CD1c-positive myeloid dendritic cell (primary cell): Measurements from ENCODE around the gene SYPL2.
"Not testable (repeated sequence)": the region's sequence is repeated elsewhere in the genome, so short reads cannot be mapped to it uniquely, and the experiment has no call there.

Source experiments
- DNase-seq: peaks from one replicate; pipeline ENCODE4 v3.0.0-alpha.2; 2016; ENCODE audit errors: extremely low spot score

The SYPL2 gene

DNA sequence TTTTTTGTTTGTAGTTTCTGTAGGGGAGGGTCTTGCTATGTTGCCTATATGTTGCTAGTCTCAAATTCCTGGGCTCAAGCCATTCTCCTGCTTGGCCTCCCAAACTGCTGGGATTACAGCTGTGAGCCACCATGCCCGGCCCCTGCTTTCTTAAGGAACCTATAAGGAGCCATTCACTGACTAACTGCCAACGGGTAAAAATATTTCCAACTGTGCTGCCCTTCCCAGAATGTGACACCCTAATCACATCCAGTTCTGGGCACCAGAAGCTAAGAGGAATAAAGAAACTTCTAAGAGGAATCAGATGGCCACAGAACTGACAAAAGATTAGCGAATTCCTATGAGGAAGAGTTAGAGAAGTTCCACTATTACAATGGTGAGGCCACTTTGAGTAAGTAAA is 6.4 kb downstream of the SYPL2 start:
- no peak for DNase-seq

DNA sequence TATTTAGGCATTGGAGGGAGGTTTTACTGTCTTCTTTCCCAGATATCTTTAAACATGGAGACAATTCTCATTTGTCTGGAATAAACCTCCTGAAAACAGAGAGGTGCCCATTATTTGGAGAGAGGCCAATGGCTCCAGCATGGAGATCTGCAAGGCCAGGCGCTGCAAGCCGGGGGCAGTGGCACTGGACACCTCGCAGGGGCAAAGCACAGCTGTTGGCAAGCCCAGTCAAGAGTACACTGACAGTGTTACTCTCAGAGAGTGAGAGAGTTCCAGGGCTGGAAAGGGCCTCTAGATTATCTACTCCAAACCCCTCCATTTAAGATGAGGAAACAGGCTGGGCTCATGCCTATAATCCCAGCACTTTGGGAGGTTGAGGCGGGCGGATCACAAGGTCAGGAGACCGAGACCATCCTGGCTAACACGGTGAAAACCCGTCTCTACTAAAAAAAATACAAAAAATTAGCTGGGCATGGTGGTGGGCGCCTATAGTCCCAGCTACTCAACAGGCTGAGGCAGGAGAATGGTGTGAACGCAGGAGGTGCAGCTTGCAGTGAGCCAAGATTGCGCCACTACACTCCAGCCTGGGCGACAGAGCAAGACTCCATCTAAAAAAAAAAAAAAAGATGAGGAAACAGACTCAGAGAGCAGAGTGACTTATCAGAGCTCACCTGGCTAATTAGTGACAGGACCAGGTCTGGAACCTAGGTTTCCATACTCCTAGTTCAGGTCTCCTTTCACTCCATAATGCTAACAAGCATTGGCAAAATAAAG is 7.1 kb downstream of the SYPL2 start:
- not testable (repeated sequence) for DNase-seq

DNA sequence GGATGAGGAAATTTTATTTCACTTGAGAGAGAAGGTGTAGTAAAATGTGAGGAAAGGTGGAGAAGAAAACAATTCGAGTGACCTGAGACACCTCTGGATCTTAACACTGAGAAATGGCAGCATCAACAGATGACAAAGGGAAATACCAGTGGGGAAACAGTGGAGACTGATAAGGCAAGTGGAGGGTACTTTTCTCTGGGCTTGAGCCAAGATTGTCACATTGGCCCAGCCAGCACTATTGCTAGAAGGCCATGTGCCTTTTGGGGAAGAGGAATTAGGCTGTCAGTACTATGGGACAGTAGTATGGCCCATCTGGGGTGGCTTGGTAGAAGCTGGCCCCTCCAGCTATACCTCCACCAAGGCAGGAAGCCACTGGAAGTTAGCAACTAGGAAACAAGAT is 8.4 kb downstream of the SYPL2 start:
- no peak for DNase-seq

DNA sequence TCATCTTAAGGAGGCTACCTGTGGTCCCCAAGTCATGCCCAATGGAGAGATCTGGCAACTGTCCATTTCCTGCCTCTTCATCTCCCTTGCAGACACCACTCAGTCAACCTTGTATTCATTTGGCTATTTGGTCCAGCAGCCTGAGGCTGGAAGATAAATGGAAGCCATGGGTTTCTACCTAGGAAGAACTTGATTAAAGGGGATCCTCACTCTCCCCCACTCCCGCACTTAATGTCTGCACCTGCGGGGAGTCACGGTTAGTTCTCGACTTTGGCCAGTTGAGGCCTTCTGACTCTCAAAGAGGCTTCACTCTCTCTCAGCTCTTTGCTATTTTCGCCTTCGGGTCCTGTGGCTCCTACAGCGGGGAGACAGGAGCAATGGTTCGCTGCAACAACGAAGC is 8.9 kb downstream of the SYPL2 start:
- DNase-seq = no peak

DNA sequence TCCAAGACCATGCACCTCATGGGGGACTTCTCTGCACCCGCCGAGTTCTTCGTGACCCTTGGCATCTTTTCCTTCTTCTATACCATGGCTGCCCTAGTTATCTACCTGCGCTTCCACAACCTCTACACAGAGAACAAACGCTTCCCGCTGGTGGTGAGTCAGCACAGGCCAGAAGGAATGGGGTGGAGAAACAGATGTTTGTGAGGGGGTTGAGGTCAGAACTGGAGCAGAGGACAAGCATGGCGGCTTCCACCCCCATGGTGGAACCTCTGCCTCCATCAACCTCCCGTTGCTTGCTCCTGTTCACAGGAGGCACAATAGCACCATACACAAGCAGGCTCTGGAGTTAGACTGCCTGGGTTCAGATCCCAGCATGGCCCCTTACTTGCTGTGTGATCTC is 10.5 kb downstream of the SYPL2 start:
- no peak for DNase-seq

DNA sequence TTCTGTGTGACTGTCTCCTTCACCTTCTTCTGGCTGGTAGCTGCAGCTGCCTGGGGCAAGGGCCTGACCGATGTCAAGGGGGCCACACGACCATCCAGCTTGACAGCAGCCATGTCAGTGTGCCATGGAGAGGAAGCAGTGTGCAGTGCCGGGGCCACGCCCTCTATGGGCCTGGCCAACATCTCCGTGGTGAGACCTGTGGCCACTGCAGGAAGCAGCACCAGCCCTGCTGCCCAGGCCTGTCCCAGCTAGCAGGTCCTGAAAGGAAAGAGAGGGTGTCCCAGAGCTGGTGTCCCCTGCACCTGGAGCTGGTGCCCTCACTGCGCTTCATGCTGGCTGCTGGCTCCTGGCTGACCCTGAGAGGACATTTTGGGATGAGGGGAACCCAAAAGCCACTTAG is 11.5 kb downstream of the SYPL2 start:
- no peak for DNase-seq

DNA sequence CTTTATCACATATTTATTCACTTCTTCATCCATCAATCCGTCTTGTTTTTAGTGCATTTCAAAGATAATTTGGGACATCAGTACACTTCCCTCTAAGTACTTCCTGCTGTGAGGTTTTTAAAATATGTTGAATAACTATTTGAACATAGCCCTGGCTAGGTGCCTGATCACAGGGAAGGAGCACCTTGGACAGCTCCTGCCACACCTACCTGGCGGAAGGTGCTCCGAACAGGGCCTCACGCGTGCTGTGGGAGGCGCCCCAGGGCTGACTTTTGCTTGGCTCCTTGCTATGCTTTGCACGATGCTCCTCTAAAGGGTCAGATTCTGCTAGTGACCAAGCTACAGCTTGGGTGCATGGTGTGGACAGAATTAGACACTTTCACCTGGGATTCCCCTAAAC is 12.5 kb downstream of the SYPL2 start:
- no peak for DNase-seq

DNA sequence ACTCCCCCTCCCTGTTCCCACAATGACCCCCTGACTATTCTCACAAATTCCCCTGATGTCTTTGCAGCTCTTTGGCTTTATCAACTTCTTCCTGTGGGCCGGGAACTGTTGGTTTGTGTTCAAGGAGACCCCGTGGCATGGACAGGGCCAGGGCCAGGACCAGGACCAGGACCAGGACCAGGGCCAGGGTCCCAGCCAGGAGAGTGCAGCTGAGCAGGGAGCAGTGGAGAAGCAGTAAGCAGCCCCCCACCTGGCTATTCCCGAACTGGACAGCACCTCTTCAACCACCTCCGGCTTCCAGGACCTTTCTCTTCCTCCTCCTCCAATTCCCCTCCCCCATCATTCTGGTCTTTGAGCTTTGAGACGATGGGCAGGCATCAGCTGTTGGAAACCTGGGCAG is 13.0 kb downstream of the SYPL2 start:
- no peak for DNase-seq

DNA sequence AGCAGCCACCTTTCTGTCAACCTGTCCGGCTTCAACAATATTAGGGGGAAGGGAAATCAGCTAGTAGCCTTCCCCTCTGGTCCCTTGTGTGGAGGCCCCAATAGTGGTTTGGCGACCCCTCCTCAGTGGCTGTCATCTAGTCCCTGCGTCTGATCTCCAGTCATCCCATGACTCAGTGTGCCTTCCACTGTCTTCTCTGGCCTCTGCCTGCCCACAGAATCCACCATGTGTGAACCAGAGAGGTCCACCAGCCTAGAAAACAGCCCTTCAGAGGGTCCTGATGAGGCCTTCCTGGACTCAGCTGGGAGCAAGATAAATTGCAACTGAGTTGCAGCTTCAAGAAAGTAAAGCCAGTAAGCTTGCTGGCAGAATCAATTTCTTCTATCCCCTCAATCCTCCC is 13.6 kb downstream of the SYPL2 start:
- DNase-seq = no peak

DNA sequence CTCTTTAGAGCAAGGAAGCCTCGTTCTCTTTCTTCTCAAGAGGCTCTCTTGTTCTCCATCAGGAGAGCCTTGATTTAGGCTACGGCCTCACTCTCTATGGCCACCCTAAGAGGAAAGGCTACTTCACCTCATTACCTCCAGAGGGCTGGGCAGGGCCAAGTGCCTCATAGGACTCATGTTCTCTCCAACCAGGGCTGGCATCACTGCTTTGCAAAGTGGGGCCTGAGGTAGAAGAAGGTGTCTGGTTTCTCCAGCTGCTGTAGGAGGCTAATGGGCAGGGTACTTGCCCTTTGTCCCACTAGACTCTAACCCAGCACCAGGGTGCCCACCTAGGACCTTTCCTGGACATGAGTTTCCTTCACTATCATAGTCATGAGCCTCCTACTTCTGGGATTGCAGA is 15.3 kb downstream of the SYPL2 start:
- no peak for DNase-seq

DNA sequence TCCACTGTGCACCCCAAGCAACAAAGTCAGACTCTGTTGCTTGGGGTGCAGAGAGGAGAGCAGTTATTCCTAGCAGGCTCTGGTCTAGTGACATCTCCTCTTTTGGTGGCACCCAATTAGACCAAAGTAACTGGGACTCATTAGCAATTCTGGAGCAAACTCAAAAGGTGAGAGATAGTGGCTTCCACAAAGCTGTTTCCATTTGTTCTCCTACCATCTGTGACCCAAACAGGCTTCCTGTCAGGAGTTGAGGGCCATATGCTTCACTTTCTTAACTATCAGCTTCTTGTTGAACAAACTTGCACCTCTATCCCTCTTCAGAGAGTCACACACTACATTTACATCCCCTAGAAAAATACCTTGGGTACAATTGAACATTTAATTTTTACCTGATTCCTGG is 15.9 kb downstream of the SYPL2 start:
- DNase-seq = no peak

DNA sequence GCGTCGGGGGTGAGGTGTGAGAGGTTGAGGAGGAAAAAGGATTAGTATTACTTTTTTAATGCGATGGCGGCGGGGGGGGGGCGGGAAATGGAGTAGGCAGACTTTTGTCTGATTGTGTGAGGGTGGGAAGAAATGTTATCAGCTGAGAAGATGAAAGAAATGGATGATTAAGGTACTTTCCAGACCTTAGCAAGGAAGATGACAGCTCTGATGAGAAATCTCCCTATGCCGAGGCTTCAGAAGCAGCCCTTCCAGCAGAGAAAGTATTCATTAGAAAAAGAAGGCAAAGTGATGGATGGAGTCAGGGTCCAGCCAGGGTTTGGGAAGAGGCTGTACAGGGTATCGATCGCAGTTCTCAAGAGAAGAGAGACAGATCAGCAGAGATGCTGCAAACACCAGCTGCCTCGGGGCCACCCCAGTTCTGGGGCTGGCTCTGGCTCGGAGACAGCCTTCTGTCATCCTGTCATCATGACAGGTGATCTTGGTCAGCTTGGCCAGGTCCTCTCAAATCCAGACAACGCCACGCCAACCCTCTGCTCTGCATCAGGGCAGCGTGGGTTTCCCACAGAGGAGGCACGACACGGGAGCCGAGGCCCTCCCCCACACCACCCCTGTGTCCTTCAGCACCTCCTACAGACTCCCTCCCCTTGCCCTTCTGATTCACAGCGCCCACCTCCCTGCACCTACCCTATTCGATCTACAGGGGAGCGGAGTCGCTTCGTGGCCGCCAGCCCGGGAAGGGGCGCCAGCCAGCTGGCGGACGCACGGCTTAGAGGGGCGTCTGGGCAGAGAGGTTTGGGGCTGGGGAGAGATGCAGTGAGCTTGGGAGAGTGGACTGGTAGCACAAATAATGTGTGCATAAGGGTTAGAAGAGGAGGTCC is 16.7 kb downstream of the SYPL2 start:
- no peak for DNase-seq

DNA sequence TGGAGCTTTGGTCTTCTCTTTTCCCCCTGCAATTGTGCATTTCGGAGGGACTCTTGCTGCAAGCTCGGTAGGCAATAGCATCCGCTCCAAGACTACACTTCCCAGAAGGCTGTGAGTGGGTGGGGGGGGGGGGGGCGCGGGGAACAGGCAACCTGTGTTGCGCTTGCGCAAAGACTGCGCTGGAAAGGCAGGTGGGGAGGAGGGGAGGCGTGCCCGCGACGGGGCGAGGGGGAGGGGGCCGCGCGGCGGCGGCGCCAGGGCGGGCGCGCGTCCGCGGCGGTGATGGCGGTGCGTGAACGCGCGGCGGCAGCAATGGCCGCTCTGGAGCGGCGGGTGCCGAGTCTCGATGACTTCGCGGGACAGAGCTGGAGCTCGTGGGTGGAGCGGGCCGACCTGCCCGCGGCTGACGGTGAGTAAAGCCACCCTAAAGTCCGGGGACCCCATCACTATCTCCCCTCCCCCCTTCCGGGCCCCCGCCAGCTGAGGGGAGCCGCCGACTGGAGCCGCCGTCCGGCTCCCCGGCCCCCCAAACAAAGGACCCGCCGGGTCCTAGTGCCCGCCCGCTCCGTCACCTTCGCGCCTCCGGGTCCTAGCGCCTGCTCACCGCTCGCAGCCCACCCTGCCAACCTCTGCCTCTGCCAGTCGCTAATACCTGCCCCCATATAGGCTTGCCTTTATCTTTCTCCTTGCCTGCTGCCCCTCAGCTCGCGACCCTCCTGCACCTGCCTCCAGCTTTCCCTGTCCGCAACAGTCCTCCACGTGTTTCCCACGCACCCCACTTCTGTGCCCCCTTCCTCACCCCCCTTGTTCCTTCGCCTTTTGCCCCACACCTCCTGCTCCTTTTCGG is 17.5 kb downstream of the SYPL2 start, which contains the start of gene ATXN7L2:
ATXN7L2 (plus strand) TSS at position 234 of the 847 bp plus-strand sequence; CDS start at position 283, 49 bp downstream.
- DNase-seq = peak; percentile 95

DNA sequence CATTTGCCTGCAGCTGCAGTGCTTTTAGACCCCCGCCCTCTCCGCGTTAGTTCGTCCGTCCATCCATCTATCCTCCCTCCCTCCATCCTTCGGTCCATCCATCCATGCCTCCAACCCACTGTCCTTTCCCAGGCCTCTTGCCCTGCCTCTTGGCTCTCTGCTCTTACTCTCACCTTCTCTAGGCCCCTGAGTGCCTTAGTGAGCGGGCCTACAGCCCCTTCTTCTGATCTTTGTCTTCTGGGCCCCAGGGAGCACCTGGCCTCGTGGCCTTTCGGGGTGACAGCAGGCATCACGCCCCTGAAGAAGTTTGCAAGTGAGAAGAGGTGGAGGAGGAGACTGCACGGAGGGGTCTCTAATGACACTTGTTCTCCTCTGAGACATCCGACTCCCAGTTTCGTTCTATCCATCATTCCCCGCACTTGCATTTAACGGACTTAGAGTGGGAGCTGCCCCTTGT is 18.2 kb downstream of the SYPL2 start:
- DNase-seq = no peak

DNA sequence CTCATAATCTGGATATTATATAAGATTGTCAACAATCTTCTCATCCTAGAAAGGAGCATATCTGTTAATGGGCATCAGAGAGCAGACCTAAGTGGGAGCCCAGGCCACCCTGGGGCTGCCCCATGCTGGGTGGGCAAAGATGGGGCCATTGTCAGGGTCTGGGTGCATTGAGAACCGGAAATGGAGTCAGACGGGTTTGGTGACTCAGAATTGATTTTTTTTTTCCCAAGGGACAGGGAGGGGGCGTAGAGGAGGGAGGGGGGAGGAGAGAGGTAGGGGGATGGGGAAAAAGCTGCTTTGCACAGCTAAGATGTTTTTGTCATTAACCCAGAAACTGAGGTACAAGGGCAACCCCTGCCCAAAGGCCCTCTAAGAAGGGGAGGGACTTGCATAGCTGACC is 18.7 kb downstream of the SYPL2 start:
- no peak for DNase-seq

DNA sequence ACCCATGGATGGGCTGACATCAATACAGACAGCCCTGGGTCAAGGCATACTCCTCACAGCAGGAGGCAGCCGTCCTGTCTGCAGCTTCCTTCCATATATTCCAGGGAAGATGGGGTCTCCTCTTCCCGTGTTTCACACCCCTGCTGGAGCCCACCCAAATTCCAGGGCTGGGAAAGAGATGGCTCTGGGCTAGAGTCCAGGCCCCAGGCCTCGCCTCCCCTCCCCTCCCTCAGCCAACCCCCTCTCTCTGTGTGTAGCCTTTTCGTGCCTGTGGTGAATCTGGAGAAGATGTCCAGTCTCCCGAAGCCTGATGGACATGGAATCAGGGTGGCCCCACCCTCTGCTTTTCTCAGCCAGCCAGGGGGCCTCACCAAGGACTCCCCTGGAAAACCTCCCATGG is 20.9 kb downstream of the SYPL2 start:
- DNase-seq = no peak

DNA sequence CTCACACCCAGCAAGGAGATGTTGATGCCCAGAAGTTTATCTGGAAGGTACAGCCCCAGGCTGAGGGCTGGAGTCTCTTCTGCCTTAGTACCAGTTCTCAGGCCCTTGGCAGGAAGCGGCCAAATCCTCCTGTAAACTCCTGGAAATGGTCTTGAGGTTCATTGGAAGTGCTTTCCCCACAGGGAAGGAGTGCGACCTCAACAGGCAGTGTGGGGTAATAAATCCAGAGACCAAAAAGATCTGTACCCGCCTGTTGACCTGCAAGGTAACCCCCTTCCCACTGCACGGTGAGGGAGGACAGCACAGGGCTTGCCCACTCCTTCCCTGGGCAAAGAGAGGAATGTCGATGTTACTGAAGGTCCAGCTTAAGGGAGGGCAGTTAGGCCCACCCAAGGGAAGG is 21.9 kb downstream of the SYPL2 start:
- no peak for DNase-seq

DNA sequence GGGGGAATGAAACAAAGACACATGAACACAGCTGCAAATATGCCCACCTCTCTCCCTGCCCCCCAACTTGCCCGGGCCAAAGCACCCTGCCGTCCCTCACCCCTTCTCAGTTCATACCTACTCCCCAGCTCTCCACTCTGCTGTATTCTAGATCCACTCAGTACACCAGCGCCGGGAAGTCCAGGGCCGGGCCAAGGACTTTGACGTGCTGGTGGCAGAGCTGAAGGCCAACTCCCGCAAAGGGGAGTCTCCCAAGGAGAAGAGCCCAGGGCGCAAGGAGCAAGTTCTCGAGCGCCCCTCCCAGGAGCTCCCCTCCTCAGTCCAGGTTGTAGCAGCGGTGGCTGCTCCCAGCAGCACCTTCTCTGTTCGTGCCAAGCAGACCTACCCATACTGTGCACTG is 22.4 kb downstream of the SYPL2 start:
- DNase-seq = no peak

DNA sequence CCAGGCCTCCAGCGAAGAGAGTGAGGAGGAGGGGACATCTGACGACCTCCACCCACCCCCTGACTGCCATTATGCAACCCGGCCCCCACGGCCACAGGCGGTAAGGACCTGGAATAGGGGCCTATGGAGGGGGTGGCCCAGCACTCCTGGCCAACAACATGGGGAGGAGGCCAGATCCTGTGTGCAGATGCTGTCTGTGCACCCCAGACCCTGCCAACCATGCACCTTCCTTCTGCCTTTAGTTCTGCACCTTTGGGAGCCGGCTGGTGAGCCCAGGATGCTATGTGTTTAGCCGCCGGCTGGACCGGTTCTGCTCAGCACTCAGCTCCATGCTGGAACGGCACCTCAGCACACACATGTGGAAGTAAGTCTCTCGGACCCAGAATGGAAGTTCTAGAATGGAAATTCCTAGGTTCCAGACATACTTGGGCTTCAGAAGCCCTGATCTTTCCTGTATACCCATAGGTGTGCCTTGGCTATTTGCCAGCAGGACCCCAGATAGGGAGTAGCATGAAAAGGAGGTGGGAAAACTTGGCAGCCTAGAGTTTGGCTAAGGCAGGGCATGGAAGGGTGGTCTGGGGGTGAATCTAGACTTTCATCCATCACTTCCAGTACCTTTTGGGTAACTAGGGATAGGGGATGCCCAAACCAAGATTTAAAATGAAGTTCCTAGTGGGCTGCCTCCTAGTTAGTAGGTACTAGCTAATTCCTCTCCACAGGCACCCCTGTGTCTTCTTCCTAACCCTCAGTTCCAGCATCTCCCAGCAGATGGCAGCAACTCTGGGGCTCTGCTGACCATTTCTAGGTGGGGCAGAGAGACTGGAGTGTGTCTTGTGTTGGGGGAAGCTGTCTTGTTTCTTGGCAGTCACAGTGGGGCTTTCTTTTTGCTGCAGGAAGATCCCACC is 23.9 kb downstream of the SYPL2 start:
- DNase-seq = peak; percentile 76

DNA sequence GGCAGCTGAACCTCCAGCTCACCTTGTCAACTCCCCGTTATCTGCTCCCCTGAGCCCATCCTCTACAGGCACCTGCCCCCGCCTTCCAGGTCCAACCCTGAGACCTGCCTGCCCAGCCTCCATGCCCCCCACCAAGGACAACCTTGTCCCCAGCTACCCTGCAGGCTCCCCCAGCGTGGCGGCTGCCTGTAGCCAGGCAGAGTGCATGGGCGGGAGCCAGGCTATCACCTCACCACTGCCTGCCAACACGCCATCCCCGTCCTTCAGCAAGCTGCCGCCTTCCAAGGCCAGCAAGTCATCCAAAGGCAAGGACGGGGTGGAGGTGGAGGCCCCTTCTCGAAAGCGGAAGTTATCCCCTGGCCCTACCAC is 24.6 kb downstream of the SYPL2 start:
- no peak for DNase-seq

DNA sequence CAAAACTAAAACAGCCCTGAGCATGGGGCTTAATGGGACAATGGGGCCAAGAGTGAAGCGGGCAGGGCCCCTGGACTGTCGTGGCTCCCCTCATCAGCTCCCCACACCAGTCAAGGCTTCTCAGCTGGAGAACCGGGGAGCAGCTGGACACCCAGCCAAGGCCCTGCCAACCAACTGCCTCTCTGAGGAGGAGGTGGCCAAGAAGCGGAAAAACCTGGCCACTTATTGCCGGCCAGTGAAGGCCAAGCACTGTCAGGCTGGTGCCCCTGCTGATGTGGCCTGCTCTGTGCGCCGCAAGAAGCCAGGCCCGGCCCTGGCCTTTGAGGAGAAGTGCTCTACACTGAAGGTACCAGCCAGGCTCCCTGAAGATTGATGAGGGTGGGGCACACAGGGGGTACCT is 25.0 kb downstream of the SYPL2 start:
- no peak for DNase-seq
